ENCODE results near the gene PPM1F.

GRCh38 chr22:21952586-21953571 is at the start of gene PPM1F:
- TF ChIP-seq ZFP36 (IDR thresholded peaks at IDR 0.05; ENCODE audit: borderline replicate concordance, partially characterized antibody) (no peak), HOXB5 (CRISPR knock-in tag; IDR thresholded peaks at IDR 0.05) (no peak), CTCF (IDR thresholded peaks at IDR 0.05) (peak; percentile 80), ELK1 (IDR thresholded peaks at IDR 0.05; ENCODE audit: low read depth, low read length) (no peak), POLR2A (IDR thresholded peaks at IDR 0.05; ENCODE audit: low read length) (peak; percentile 41), ZC3H11A (IDR thresholded peaks at IDR 0.05) (no peak), GATA3 (IDR thresholded peaks at IDR 0.05; ENCODE audit: borderline replicate concordance) (no peak), E2F6 (IDR thresholded peaks at IDR 0.05; ENCODE audit: borderline replicate concordance, low read depth) (peak; percentile 44; the same call in 1 of the 2 replicates), CHD4 (IDR thresholded peaks at IDR 0.05; ENCODE audit: borderline replicate concordance) (no peak)
